Esophagus squamous epithelium (tissue), 5 donors: ENCODE data around the gene CPNE7. TPM values are rescaled to one million over a fixed set of nuclear protein-coding genes. Genes with fewer than 3 reads are reported as not detected.

Experiments used
- DNase-seq: peaks from one replicate; lab custom pipeline; 2025; lab: John Stamatoyannopoulos, UW
- H3K27ac ChIP-seq, 4 donors: fragments of 200-600 bp; sonication (generic); one replicate each; pipeline ENCODE4 v1.5.1; 2016 to 2019; ENCODE audit warnings: mild to moderate bottlenecking in 1 of 4
- H3K27me3 ChIP-seq, 4 donors: fragments of 200-600 bp; sonication (generic); 1 replicate in 3 of 4; 2 replicates in 1 of 4; pipeline versions ENCODE4 v1.5.1 to v1.6.0; 2017 to 2021; ENCODE audit warnings: antibody characterized with exemption in 1 of 4
- H3K36me3 ChIP-seq, 3 donors: fragments of 200-600 bp; sonication (generic); one replicate each; pipeline ENCODE4 v1.5.1; 2016 to 2019
- H3K4me1 ChIP-seq, 3 donors: fragments of 200-600 bp; sonication (generic); one replicate each; pipeline ENCODE4 v1.5.1; 2017 to 2019
- H3K4me3 ChIP-seq, 4 donors: fragments of 200-600 bp; sonication (generic); 1 replicate in 3 of 4; 2 replicates in 1 of 4; pipeline ENCODE4 v1.5.1; 2016 to 2019; ENCODE audit warnings: mild to moderate bottlenecking in 2 of 4, moderate library complexity in 1 of 4
- H3K9me3 ChIP-seq, 3 donors: fragments of 200-600 bp; sonication (generic); one replicate each; pipeline ENCODE4 v1.5.1; 2016 to 2019
- POLR2A ChIP-seq, 4 donors: fragments of 450-650 bp; IDR thresholded peaks; one replicate each; pipeline ENCODE4 v1.6.1; 2017; ENCODE audit warnings: antibody characterized with exemption in 4 of 4, mild to moderate bottlenecking in 4 of 4, moderate library complexity in 3 of 4
- WGBS, 2 donors: methylation state at CpG; one replicate each; pipeline ENCODE4 v1.1.5; 2018; 5-methylcytosine and 5-hydroxymethylcytosine counted together
- intact Hi-C: fragments of 100-400 bp; cut with DNase I; formaldehyde crosslinking; loops from one replicate; pipeline ENCODE4 v1.15.0; 2022
- total RNA-seq, 4 donors: library from RNA; depleted of rRNA; stranded (reverse); fragments of >200 nt; gene quantifications; one replicate each; pipeline ENCODE4 v1.1.0, GENCODE V29; 2016
- TF ChIP-seq, protein P1 (sequence below), 6 experiments: fragments of 450-650 bp in 4 of 6; fragments of 200-600 bp in 2 of 6; sonication (generic) in 2 of 6; IDR thresholded peaks; one replicate each; pipeline ENCODE4 v1.5.1; 2016 to 2019; ENCODE audit warnings: antibody characterized with exemption in 6 of 6, mild to moderate bottlenecking in 4 of 6, moderate library complexity in 4 of 6
- donor health status: DM: yes; HTN: yes; CAD: no.

The CPNE7 gene
- total RNA-seq, 4 donors from 2014 or later: 0.45 to 2.9 (median 2.1) TPM

- peaks cover 7 to 76% (median 11%) of the 10 kb centered on the region in 4 donors for H3K27me3 ChIP-seq
- H3K36me3 ChIP-seq: no peaks in the 10 kb centered on the region
- TF ChIP-seq, protein P1, sequence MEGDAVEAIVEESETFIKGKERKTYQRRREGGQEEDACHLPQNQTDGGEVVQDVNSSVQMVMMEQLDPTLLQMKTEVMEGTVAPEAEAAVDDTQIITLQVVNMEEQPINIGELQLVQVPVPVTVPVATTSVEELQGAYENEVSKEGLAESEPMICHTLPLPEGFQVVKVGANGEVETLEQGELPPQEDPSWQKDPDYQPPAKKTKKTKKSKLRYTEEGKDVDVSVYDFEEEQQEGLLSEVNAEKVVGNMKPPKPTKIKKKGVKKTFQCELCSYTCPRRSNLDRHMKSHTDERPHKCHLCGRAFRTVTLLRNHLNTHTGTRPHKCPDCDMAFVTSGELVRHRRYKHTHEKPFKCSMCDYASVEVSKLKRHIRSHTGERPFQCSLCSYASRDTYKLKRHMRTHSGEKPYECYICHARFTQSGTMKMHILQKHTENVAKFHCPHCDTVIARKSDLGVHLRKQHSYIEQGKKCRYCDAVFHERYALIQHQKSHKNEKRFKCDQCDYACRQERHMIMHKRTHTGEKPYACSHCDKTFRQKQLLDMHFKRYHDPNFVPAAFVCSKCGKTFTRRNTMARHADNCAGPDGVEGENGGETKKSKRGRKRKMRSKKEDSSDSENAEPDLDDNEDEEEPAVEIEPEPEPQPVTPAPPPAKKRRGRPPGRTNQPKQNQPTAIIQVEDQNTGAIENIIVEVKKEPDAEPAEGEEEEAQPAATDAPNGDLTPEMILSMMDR (IDR thresholded peaks at IDR 0.05): peak; percentile 22 to 95 (median 74)
- TF ChIP-seq POLR2A (IDR thresholded peaks at IDR 0.05): no peak
- H3K9me3 ChIP-seq: no peaks in the 10 kb centered on the region
- intact Hi-C loops: no loop called here
- 1% methylated on average over 11 of the region's 55 CpGs; no CpG with 5 or more reads in 1 of the 2 donors for WGBS, 2 donors
- H3K27ac ChIP-seq: no peak overlapping the region
- DNase-seq: no peak
- H3K4me3 ChIP-seq: peak overlapping the region; percentile 18 to 58 (median 36)
- H3K4me1 ChIP-seq: peaks cover 15 to 39% (median 23%) of the 10 kb centered on the region in 3 donors
Measured at GRCh38 chr16:89574681-89575246, 794 bp upstream of the CPNE7 start.

DNA sequence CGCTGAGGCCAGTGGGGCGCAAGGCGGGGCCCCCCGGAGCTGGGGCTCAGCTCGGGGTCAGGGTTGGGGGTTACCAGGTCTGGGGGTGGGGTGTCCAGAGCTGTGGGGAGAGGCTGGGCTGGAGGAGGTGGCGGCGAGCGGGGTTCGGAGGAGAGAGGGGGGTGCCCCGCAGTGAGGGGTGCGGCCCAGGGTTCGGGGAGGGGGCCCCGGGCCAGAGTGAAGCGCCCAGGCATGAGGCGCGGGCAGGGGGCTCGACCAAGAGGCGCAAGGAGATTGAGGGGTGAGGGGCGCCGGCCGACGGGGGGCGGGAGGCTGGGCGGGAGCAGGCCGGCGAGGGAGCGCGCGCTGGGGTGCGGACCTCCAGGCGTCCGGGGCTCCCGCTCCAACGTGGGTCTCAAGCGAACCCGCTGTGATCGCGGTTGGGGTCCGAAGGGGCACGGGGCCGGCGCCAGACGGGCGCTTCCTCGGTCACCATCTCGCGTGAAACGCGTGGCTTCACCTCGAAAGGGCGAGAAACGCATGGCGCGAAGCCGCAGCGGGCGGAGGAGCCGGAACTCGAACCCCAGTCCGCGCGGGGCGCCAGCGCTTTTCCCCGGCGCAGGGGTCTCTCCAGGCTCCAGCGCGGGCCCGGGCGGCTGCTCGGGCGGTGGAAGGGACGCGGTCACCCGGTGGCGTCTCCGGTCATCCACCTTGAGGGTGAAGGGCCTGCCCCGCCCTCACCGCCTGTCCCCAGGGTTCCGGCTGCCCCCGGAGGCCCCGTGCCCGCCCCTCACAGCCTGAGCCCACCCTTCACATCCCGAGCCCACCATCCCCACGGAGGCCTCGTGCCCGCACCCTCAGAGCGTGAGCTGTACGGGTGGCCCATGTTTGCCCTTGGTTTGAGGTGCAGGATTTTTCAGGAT lies 846 bp downstream of the CPNE7 start:
- peaks cover 7 to 63% (median 11%) of the 10 kb centered on the region in 4 donors for H3K27me3 ChIP-seq
- intact Hi-C loops: no loop called here
- no peaks in the 10 kb centered on the region for H3K36me3 ChIP-seq
- WGBS, 2 donors: 17 to 28% methylated on average over 6 to 9 of the region's 89 CpGs
- H3K27ac ChIP-seq: no peak overlapping the region
- H3K4me1 ChIP-seq: peaks cover 15 to 41% (median 23%) of the 10 kb centered on the region in 3 donors
- H3K4me3 ChIP-seq: peak overlapping the region; percentile 1 to 58 (median 36)
- no peak for DNase-seq
- H3K9me3 ChIP-seq: no peaks in the 10 kb centered on the region
- TF ChIP-seq, protein P1 (IDR thresholded peaks at IDR 0.05): no peak
- TF ChIP-seq POLR2A (IDR thresholded peaks at IDR 0.05): no peak

- intact Hi-C loops: no loop called here
- Histone ChIP-seq H3K27ac (no peak overlapping the region), H3K4me3 (no peak overlapping the region), H3K9me3 (no peaks in the 10 kb centered on the region), H3K4me1 (peaks cover 23 to 42% (median 23%) of the 10 kb centered on the region in 3 donors), H3K27me3 (peaks cover 7 to 55% (median 11%) of the 10 kb centered on the region in 4 donors), H3K36me3 (no peaks in the 10 kb centered on the region)
- no peak for DNase-seq
- WGBS, 2 donors: 87 to 92% methylated on average over 11 to 14 of the region's 25 CpGs
- TF ChIP-seq POLR2A (IDR thresholded peaks at IDR 0.05): no peak
- TF ChIP-seq, protein P1 (IDR thresholded peaks at IDR 0.05): no peak
Measured at GRCh38 chr16:89577055-89577759, 1.6 kb downstream of the CPNE7 start.

GRCh38 chr16:89579351-89579750 lies 3.8 kb downstream of the CPNE7 start:
- TF ChIP-seq, protein P1 (IDR thresholded peaks at IDR 0.05): no peak
- TF ChIP-seq POLR2A (IDR thresholded peaks at IDR 0.05): no peak
- peaks cover 20 to 46% (median 30%) of the 10 kb centered on the region in 3 donors for H3K4me1 ChIP-seq
- H3K36me3 ChIP-seq: no peaks in the 10 kb centered on the region
- peaks cover 7 to 33% (median 8%) of the 10 kb centered on the region in 4 donors for H3K27me3 ChIP-seq
- no peak overlapping the region for H3K4me3 ChIP-seq
- no peaks in the 10 kb centered on the region for H3K9me3 ChIP-seq
- DNase-seq: no peak
- WGBS, 2 donors: 87 to 91% methylated on average over 15 of the region's 15 CpGs
- intact Hi-C loops: no loop called here
- no peak overlapping the region for H3K27ac ChIP-seq
